Neural progenitor cell (in vitro differentiated cells): ENCODE results near the gene LHB. TPM values are rescaled to one million over a fixed set of nuclear protein-coding genes. Genes with fewer than 3 reads are reported as not detected.

Source experiments
- DNase-seq: peaks from one replicate; pipeline ENCODE4 v3.0.0-alpha.2; 2016; ENCODE audit warnings: low spot score
- H2AFZ ChIP-seq: fragments of 200-600 bp; sonication (generic); replicated peaks from 2 replicates; pipeline ENCODE4 v1.6.1; 2016; ENCODE audit warnings: antibody characterized with exemption
- H3F3A ChIP-seq: fragments of 200-600 bp; sonication (generic); 2 replicates; pipeline ENCODE4 v1.6.1; 2016; ENCODE audit warnings: antibody characterized with exemption, low read depth
- H3K27ac ChIP-seq: fragments of 200-600 bp; sonication (generic); 2 replicates; pipeline ENCODE4 v1.5.1; 2016; ENCODE audit warnings: mild to moderate bottlenecking
- H3K27me3 ChIP-seq: fragments of 200-600 bp; sonication (generic); 2 replicates; pipeline ENCODE4 v1.6.1; 2016; ENCODE audit warnings: mild to moderate bottlenecking, moderate library complexity
- H3K36me3 ChIP-seq: fragments of 200-600 bp; sonication (generic); 2 replicates; pipeline ENCODE4 v1.5.1; 2016
- H3K4me1 ChIP-seq: fragments of 200-600 bp; sonication (generic); 2 replicates; pipeline ENCODE4 v1.6.1; 2016; ENCODE audit warnings: mixed run types
- H3K4me2 ChIP-seq: fragments of 200-600 bp; sonication (generic); 2 replicates; pipeline ENCODE4 v1.6.1; 2016
- H3K4me3 ChIP-seq: fragments of 200-600 bp; sonication (generic); 2 replicates; pipeline ENCODE4 v1.5.1; 2016
- H3K79me2 ChIP-seq: fragments of 200-600 bp; sonication (generic); 2 replicates; pipeline ENCODE4 v1.6.1; 2016; ENCODE audit warnings: low read depth
- H3K9ac ChIP-seq: fragments of 200-600 bp; sonication (generic); 2 replicates; pipeline ENCODE4 v1.6.1; 2016
- H3K9me3 ChIP-seq: fragments of 200-600 bp; sonication (generic); 2 replicates; pipeline ENCODE4 v1.5.1; 2016; ENCODE audit warnings: low read depth
- H4K20me1 ChIP-seq: fragments of 200-600 bp; sonication (generic); 2 replicates; pipeline ENCODE4 v1.6.1; 2016; ENCODE audit warnings: low read depth
- H3K27ac Mint-ChIP-seq: 3 replicates; pipeline ENCODE4 v1.8.0; 2021; ENCODE audit warnings: mixed read lengths
- H3K27me3 Mint-ChIP-seq: 2 replicates; pipeline ENCODE4 v1.8.0; 2022; ENCODE audit warnings: low read depth, mild to moderate bottlenecking, inconsistent platforms, moderate library complexity, mixed read lengths; ENCODE audit not compliant: insufficient read depth
- H3K36me3 Mint-ChIP-seq: 3 replicates; pipeline ENCODE4 v1.8.0; 2021; ENCODE audit warnings: mixed read lengths
- H3K4me1 Mint-ChIP-seq: 3 replicates; pipeline ENCODE4 v1.8.0; 2021; ENCODE audit warnings: mixed read lengths
- H3K4me3 Mint-ChIP-seq: 3 replicates; pipeline ENCODE4 v1.8.0; 2021; ENCODE audit warnings: mild to moderate bottlenecking, moderate library complexity, mixed read lengths
- H3K9me3 Mint-ChIP-seq: 3 replicates; pipeline ENCODE4 v1.8.0; 2020; ENCODE audit warnings: mixed read lengths
- EZH2 ChIP-seq: fragments of 200-600 bp; sonication (generic); IDR thresholded peaks from 2 replicates; pipeline ENCODE4 v1.6.1; 2017; ENCODE audit warnings: antibody characterized with exemption, mild to moderate bottlenecking, moderate library complexity
- EZH2phosphoT487 ChIP-seq: fragments of 200-600 bp; sonication (generic); IDR thresholded peaks from 2 replicates; pipeline ENCODE4 v1.6.1; 2017; ENCODE audit warnings: antibody characterized with exemption
- total RNA-seq: library from RNA; depleted of rRNA; stranded (reverse); fragments of >200 nt; gene quantifications from 2 replicates; pipeline ENCODE4 v1.2.3, GENCODE V29; 2015; ENCODE audit warnings: low replicate concordance
- TF ChIP-seq, protein P1 (sequence below): fragments of 200-600 bp; sonication (generic); IDR thresholded peaks from 2 replicates; pipeline ENCODE4 v1.5.1; 2017; ENCODE audit warnings: antibody characterized with exemption, mild to moderate bottlenecking

LHB gene
- total RNA-seq, 1 donor from 2014 or later: not detected

- H3K9ac ChIP-seq: no peak overlapping the region
- no peak overlapping the region for H3K4me3 ChIP-seq
- Mint-ChIP-seq H3K27ac (no peak overlapping the region), H3K36me3 (peaks cover 13% of the 10 kb centered on the region), H3K27me3 (no peaks in the 10 kb centered on the region), H3K9me3 (no peaks in the 10 kb centered on the region), H3K4me1 (no peaks in the 10 kb centered on the region), H3K4me3 (no peak overlapping the region)
- H3K4me2 ChIP-seq: no peak overlapping the region
- no peaks in the 10 kb centered on the region for H3K9me3 ChIP-seq
- H3K36me3 ChIP-seq: no peaks in the 10 kb centered on the region
- no peak for DNase-seq
- no peak overlapping the region for H2AFZ ChIP-seq
- TF ChIP-seq, protein P1, sequence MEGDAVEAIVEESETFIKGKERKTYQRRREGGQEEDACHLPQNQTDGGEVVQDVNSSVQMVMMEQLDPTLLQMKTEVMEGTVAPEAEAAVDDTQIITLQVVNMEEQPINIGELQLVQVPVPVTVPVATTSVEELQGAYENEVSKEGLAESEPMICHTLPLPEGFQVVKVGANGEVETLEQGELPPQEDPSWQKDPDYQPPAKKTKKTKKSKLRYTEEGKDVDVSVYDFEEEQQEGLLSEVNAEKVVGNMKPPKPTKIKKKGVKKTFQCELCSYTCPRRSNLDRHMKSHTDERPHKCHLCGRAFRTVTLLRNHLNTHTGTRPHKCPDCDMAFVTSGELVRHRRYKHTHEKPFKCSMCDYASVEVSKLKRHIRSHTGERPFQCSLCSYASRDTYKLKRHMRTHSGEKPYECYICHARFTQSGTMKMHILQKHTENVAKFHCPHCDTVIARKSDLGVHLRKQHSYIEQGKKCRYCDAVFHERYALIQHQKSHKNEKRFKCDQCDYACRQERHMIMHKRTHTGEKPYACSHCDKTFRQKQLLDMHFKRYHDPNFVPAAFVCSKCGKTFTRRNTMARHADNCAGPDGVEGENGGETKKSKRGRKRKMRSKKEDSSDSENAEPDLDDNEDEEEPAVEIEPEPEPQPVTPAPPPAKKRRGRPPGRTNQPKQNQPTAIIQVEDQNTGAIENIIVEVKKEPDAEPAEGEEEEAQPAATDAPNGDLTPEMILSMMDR: no peak
- TF ChIP-seq EZH2phosphoT487 (no peak), EZH2 (no peak)
- H3F3A ChIP-seq: no peaks in the 10 kb centered on the region
- no peaks in the 10 kb centered on the region for H4K20me1 ChIP-seq
- H3K79me2 ChIP-seq: no peaks in the 10 kb centered on the region
- H3K4me1 ChIP-seq: no peaks in the 10 kb centered on the region
- H3K27me3 ChIP-seq: no peaks in the 10 kb centered on the region
- H3K27ac ChIP-seq: no peak overlapping the region
These were observed 7.1 kb downstream of the LHB start for GRCh38 chr19:49009828-49010227.

GRCh38 chr19:49006905-49007304 lies 10.0 kb downstream of the LHB start:
- Histone ChIP-seq H3K4me2 (no peak overlapping the region), H3K4me1 (no peaks in the 10 kb centered on the region), H3K27ac (no peak overlapping the region), H3K4me3 (no peak overlapping the region), H3F3A (no peaks in the 10 kb centered on the region), H2AFZ (no peak overlapping the region), H3K9me3 (no peaks in the 10 kb centered on the region), H3K27me3 (no peaks in the 10 kb centered on the region), H3K36me3 (no peaks in the 10 kb centered on the region), H3K9ac (no peak overlapping the region), H4K20me1 (no peaks in the 10 kb centered on the region), H3K79me2 (no peaks in the 10 kb centered on the region)
- Mint-ChIP-seq H3K27me3 (no peaks in the 10 kb centered on the region), H3K9me3 (no peaks in the 10 kb centered on the region), H3K27ac (no peak overlapping the region), H3K36me3 (peaks cover 12% of the 10 kb centered on the region), H3K4me3 (no peak overlapping the region), H3K4me1 (no peaks in the 10 kb centered on the region)
- TF ChIP-seq EZH2phosphoT487 (no peak), EZH2 (no peak)
- TF ChIP-seq, protein P1: no peak
- DNase-seq: no peak

DNA sequence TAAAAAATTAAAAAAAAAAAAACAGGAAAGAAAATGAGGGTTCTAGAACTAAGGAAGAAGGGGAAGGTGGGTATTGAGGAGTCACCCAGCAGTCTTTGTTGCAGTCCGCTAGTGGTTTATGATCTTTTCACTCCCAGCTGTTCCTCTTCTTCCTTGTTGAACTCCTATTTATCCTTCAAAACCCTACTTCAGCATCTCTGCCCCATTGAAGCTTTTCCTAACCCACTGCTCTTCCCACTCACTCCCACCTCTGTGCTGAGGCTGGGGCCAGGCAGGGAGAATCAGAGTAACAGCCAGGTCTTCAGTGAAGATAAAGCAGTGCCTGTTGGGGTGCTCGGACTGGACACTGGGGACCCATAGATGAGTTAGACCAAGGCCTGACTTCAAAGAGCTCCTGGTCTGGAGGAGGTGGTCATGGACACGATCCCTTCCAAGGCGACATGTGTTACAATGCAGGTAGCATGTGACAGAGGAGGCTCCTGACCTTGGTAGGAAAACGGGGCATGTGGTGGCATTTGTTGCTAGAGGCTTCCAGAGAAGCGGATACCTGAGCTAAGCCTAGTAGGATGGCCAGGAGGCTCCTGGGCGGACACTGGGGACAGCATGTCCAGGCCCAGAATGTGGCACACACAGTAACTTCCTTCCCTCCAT lies 11.8 kb downstream of the LHB start:
- Mint-ChIP-seq H3K4me3 (no peak overlapping the region), H3K36me3 (peaks cover 9% of the 10 kb centered on the region), H3K4me1 (peaks cover under 1% of the 10 kb centered on the region), H3K9me3 (no peaks in the 10 kb centered on the region), H3K27me3 (peaks cover 2% of the 10 kb centered on the region), H3K27ac (no peak overlapping the region)
- peaks cover under 1% of the 10 kb centered on the region for H3F3A ChIP-seq
- no peaks in the 10 kb centered on the region for H3K27me3 ChIP-seq
- H3K9me3 ChIP-seq: no peaks in the 10 kb centered on the region
- peaks cover 7% of the 10 kb centered on the region for H3K79me2 ChIP-seq
- no peaks in the 10 kb centered on the region for H3K36me3 ChIP-seq
- H2AFZ ChIP-seq: no peak overlapping the region
- no peak overlapping the region for H3K4me2 ChIP-seq
- H4K20me1 ChIP-seq: no peaks in the 10 kb centered on the region
- no peak overlapping the region for H3K9ac ChIP-seq
- no peaks in the 10 kb centered on the region for H3K4me1 ChIP-seq
- TF ChIP-seq EZH2phosphoT487 (no peak), EZH2 (no peak)
- TF ChIP-seq, protein P1: no peak
- H3K4me3 ChIP-seq: no peak overlapping the region
- DNase-seq: no peak
- H3K27ac ChIP-seq: no peak overlapping the region
